WTC11 (cell line): ENCODE data around the gene PLAA. TPM values are rescaled to one million over a fixed set of nuclear protein-coding genes. Genes with fewer than 3 reads are reported as not detected.
A peak's percentile ranks its signal among the peaks of the same experiment; 100 is the strongest.

Source experiments
- ATAC-seq: fragments of 200-7000 bp; cut with Tn5 transposase; 2 replicates; pipeline ENCODE4 v1.10.0; 2021; ENCODE audit warnings: mild to moderate bottlenecking, moderate library complexity
- CTCF ChIA-PET: fragments of 300-600 bp; sonication (Branson Sonifier 250); formaldehyde crosslinking; loops from one replicate; lab custom pipeline; 2021; ENCODE audit warnings: antibody characterized with exemption; lab: Charles Lee
- POLR2A ChIA-PET: fragments of 350-600 bp; sonication (Branson Sonifier 250); formaldehyde crosslinking; loops from one replicate; lab custom pipeline; 2021; ENCODE audit warnings: antibody characterized with exemption; lab: Charles Lee
- DNase-seq: peaks from one replicate; pipeline ENCODE4 v3.0.0; 2021; ENCODE audit warnings: low spot score
- H3K27ac Mint-ChIP-seq: 2 replicates; pipeline ENCODE4 v1.8.0; 2021; ENCODE audit warnings: mixed read lengths
- H3K27me3 Mint-ChIP-seq: 2 replicates; pipeline ENCODE4 v1.8.0; 2021; ENCODE audit warnings: low read depth, mild to moderate bottlenecking, moderate library complexity, mixed read lengths
- H3K36me3 Mint-ChIP-seq: 2 replicates; pipeline ENCODE4 v1.8.0; 2021; ENCODE audit warnings: mixed read lengths
- H3K4me1 Mint-ChIP-seq: 2 replicates; pipeline ENCODE4 v1.8.0; 2022; ENCODE audit warnings: mixed read lengths
- H3K4me3 Mint-ChIP-seq: 2 replicates; pipeline ENCODE4 v1.8.0; 2021; ENCODE audit warnings: mild to moderate bottlenecking, moderate library complexity, mixed read lengths
- H3K9me3 Mint-ChIP-seq: 2 replicates; pipeline ENCODE4 v1.8.0; 2021; ENCODE audit warnings: mixed read lengths
- ATF1 ChIP-seq: sonication (generic); formaldehyde crosslinking; IDR thresholded peaks from 2 replicates; pipeline ENCODE4 v1.8.1; 2023; ENCODE audit warnings: mild to moderate bottlenecking, moderate library complexity, missing genetic modification reagents
- ERG ChIP-seq: fragments of 250-450 bp; sonication (Bioruptor Pico); IDR thresholded peaks from 2 replicates; pipeline ENCODE4 v1.8.0; 2021; ENCODE audit warnings: mild to moderate bottlenecking
- FOXK1 ChIP-seq: sonication (generic); formaldehyde crosslinking; IDR thresholded peaks from 2 replicates; pipeline ENCODE4 v1.8.0; 2022; ENCODE audit warnings: mild to moderate bottlenecking, moderate library complexity, missing genetic modification reagents
- FOXP1 ChIP-seq: sonication (generic); formaldehyde crosslinking; IDR thresholded peaks from 2 replicates; pipeline ENCODE4 v1.8.0; 2022; ENCODE audit warnings: missing genetic modification reagents, mild to moderate bottlenecking, moderate library complexity, borderline replicate concordance
- MXD4 ChIP-seq: fragments of 250-450 bp; sonication (Bioruptor Pico); IDR thresholded peaks from 2 replicates; pipeline ENCODE4 v1.8.0; 2021; ENCODE audit warnings: mild to moderate bottlenecking, moderate library complexity, borderline replicate concordance
- MYBL2 ChIP-seq: sonication (generic); formaldehyde crosslinking; IDR thresholded peaks from 2 replicates; pipeline ENCODE4 v1.8.1; 2023; ENCODE audit warnings: mild to moderate bottlenecking, moderate library complexity, missing genetic modification reagents
- NFATC4 ChIP-seq: fragments of 250-450 bp; sonication (Bioruptor Pico); IDR thresholded peaks from 2 replicates; pipeline ENCODE4 v1.9.0; 2021; ENCODE audit warnings: mild to moderate bottlenecking
- NFYB ChIP-seq: sonication (generic); formaldehyde crosslinking; conservative IDR thresholded peaks from 2 replicates; pipeline ENCODE4 v1.8.0; 2022; ENCODE audit warnings: low read depth, missing genetic modification reagents
- NR2C2 ChIP-seq: sonication (generic); formaldehyde crosslinking; IDR thresholded peaks from 2 replicates; pipeline ENCODE4 v1.8.0; 2022; ENCODE audit warnings: mild to moderate bottlenecking, missing genetic modification reagents
- NR3C1 ChIP-seq: sonication (generic); formaldehyde crosslinking; conservative IDR thresholded peaks from 2 replicates; pipeline ENCODE4 v1.8.1; 2023; ENCODE audit warnings: low read depth, mild to moderate bottlenecking, missing genetic modification reagents
- OVOL2 ChIP-seq: fragments of 250-450 bp; sonication (Bioruptor Pico); IDR thresholded peaks from 2 replicates; pipeline ENCODE4 v1.9.0; 2021; ENCODE audit warnings: mild to moderate bottlenecking, borderline replicate concordance
- PRDM15 ChIP-seq: sonication (generic); formaldehyde crosslinking; IDR thresholded peaks from 2 replicates; pipeline ENCODE4 v1.8.0; 2022; ENCODE audit warnings: missing genetic modification reagents
- PRRX2 ChIP-seq: fragments of 250-450 bp; sonication (Bioruptor Pico); IDR thresholded peaks from 2 replicates; pipeline ENCODE4 v1.8.0; 2021; ENCODE audit warnings: mild to moderate bottlenecking
- SMAD3 ChIP-seq: sonication (generic); formaldehyde crosslinking; IDR thresholded peaks from 2 replicates; pipeline ENCODE4 v1.8.0; 2022; ENCODE audit warnings: missing genetic modification reagents, mild to moderate bottlenecking, borderline replicate concordance
- TP53 ChIP-seq: sonication (generic); formaldehyde crosslinking; IDR thresholded peaks from 2 replicates; pipeline ENCODE4 v1.8.1; 2023; ENCODE audit warnings: mild to moderate bottlenecking, missing genetic modification reagents
- ZBTB43 ChIP-seq: sonication (generic); formaldehyde crosslinking; IDR thresholded peaks from 2 replicates; pipeline ENCODE4 v1.8.1; 2023; ENCODE audit warnings: mild to moderate bottlenecking, missing genetic modification reagents
- ZNF121 ChIP-seq: sonication (generic); formaldehyde crosslinking; IDR thresholded peaks from 2 replicates; pipeline ENCODE4 v1.8.0; 2023; ENCODE audit warnings: missing genetic modification reagents
- ZNF138 ChIP-seq: sonication (generic); formaldehyde crosslinking; conservative IDR thresholded peaks from 2 replicates; pipeline ENCODE4 v1.8.1; 2022; ENCODE audit warnings: mild to moderate bottlenecking, moderate library complexity, missing genetic modification reagents
- ZNF396 ChIP-seq: fragments of 250-450 bp; sonication (Bioruptor Pico); IDR thresholded peaks from 2 replicates; pipeline ENCODE4 v1.8.0; 2021; ENCODE audit warnings: mild to moderate bottlenecking, moderate library complexity, borderline replicate concordance
- ZNF423 ChIP-seq: fragments of 250-450 bp; sonication (Bioruptor Pico); IDR thresholded peaks from 2 replicates; pipeline ENCODE4 v2.1.2; 2022; ENCODE audit warnings: mild to moderate bottlenecking, moderate library complexity
- ZNF671 ChIP-seq: fragments of 250-450 bp; sonication (Bioruptor Pico); IDR thresholded peaks from 2 replicates; pipeline ENCODE4 v1.8.0; 2021; ENCODE audit warnings: mild to moderate bottlenecking
- total RNA-seq: library from RNA; stranded (reverse); gene quantifications from 3 replicates; pipeline ENCODE4 v1.2.3, GENCODE V29; 2021

Gene PLAA
- total RNA-seq, 1 experiment from 2014 or later: 56.1 TPM

GRCh38 chr9:26955921-26956859 is 9.1 kb upstream of the PLAA start, which contains the start of gene IFT74 (continued):
- TF ChIP-seq PRDM15 (CRISPR knock-in tag): peak; percentile 69
- no peak for TF ChIP-seq ZBTB43 (CRISPR knock-in tag)
- TF ChIP-seq FOXP1 (CRISPR knock-in tag): 0 out of 2 replicates have a peak, but pooled peaks have one; percentile 27
- TF ChIP-seq NR2C2: no peak

GRCh38 chr9:26955222-26955903 is 8.3 kb upstream of the PLAA start:
- no peaks in the 10 kb centered on the region for H3K36me3 Mint-ChIP-seq
- peaks cover 14% of the 10 kb centered on the region for H3K4me1 Mint-ChIP-seq
- no peak for TF ChIP-seq ERG (CRISPR knock-in tag)
- no peak for TF ChIP-seq MXD4
- no peak for TF ChIP-seq ZNF121 (CRISPR knock-in tag)
- TF ChIP-seq NR3C1 (CRISPR knock-in tag): no peak
- no peak for TF ChIP-seq NR2C2
- no peak for TF ChIP-seq OVOL2 (CRISPR knock-in tag)
- no peak for TF ChIP-seq MYBL2
- no peak for TF ChIP-seq ZNF396 (CRISPR knock-in tag)
- no peak for TF ChIP-seq PRRX2 (CRISPR knock-in tag)
- TF ChIP-seq ZNF423 (CRISPR knock-in tag): no peak
- no peak for TF ChIP-seq ZNF671
- TF ChIP-seq ATF1 (CRISPR knock-in tag): no peak
- TF ChIP-seq NFYB: no peak
- TF ChIP-seq NFATC4 (CRISPR knock-in tag): no peak
- no peak for TF ChIP-seq TP53
- TF ChIP-seq ZNF138: no peak
- no peak for TF ChIP-seq SMAD3
- TF ChIP-seq FOXK1 (CRISPR knock-in tag): no peak
- peak overlapping the region; percentile 90 for H3K4me3 Mint-ChIP-seq
- CTCF ChIA-PET: interaction anchor here (0.6 to 2.0 kb wide), 7 partner anchors 8 to 268 kb away, joined by 3 to 18 read pairs (median 6); partner anchors contain the start of genes CAAP1 and PLAA
- H3K27me3 Mint-ChIP-seq: no peaks in the 10 kb centered on the region; the same call in 1 of the 2 replicates
- DNase-seq: no peak
- POLR2A ChIA-PET: interaction anchor here (1.3 to 2.2 kb wide), 5 partner anchors 8 to 63 kb away, joined by 3 to 12 read pairs (median 9); partner anchors contain the start of genes CAAP1 and PLAA
- H3K9me3 Mint-ChIP-seq: no peaks in the 10 kb centered on the region
- H3K27ac Mint-ChIP-seq: peak overlapping the region; percentile 93
- ATAC-seq: no peak
